ENCODE data around the gene SH2D4B.

- no peak for TF ChIP-seq CTCF (IDR thresholded peaks at IDR 0.05)
- no peak for TF ChIP-seq POLR2AphosphoS5 (IDR thresholded peaks at IDR 0.05)
- TF ChIP-seq POLR2A (IDR thresholded peaks at IDR 0.05): no peak
- no peak for TF ChIP-seq EP300 (IDR thresholded peaks at IDR 0.05)
Measured at GRCh38 chr10:80655898-80656297, 118.2 kb downstream of the SH2D4B start.
